OCI-LY1 (cell line): ENCODE results near the gene PAPPA.

Experiments
- H2AFZ ChIP-seq: fragments of 200-600 bp; sonication (generic), shearing (Covaris generic); 2 replicates; pipeline ENCODE4 v1.6.0; 2014; ENCODE audit warnings: antibody characterized with exemption, mild to moderate bottlenecking, low read length
- H3F3A ChIP-seq: fragments of 200-600 bp; sonication (generic), shearing (Covaris generic); 2 replicates; pipeline ENCODE4 v1.6.0; 2014; ENCODE audit warnings: mild to moderate bottlenecking, antibody characterized with exemption, low read length, moderate library complexity; ENCODE audit not compliant: insufficient read depth
- H3K27ac ChIP-seq: fragments of 200-600 bp; sonication (generic); 2 replicates; pipeline ENCODE4 v1.5.1; 2014; ENCODE audit warnings: low read length, mixed run types, mild to moderate bottlenecking, low read depth; ENCODE audit not compliant: poor library complexity, severe bottlenecking
- H3K27me3 ChIP-seq: fragments of 200-600 bp; sonication (generic); 2 replicates; pipeline ENCODE4 v1.6.0; 2014; ENCODE audit warnings: antibody characterized with exemption, mild to moderate bottlenecking, low read length, moderate library complexity; ENCODE audit not compliant: insufficient read depth
- H3K36me3 ChIP-seq: fragments of 200-600 bp; sonication (generic); 2 replicates; pipeline ENCODE4 v1.6.1; 2014; ENCODE audit warnings: mild to moderate bottlenecking, antibody characterized with exemption, low read length, moderate library complexity, mixed read lengths; ENCODE audit not compliant: insufficient read depth
- H3K4me1 ChIP-seq: fragments of 200-600 bp; sonication (generic); 2 replicates; pipeline ENCODE4 v1.5.1; 2014; ENCODE audit warnings: mild to moderate bottlenecking, low read length, moderate library complexity; ENCODE audit not compliant: insufficient read depth, severe bottlenecking
- H3K4me2 ChIP-seq: fragments of 200-600 bp; sonication (generic), shearing (Covaris generic); 2 replicates; pipeline ENCODE4 v1.6.1; 2014; ENCODE audit warnings: low read length
- H3K4me3 ChIP-seq: fragments of 200-600 bp; sonication (generic); 2 replicates; pipeline ENCODE4 v1.5.1; 2014; ENCODE audit warnings: low read length, low read depth, mild to moderate bottlenecking, mixed read lengths; ENCODE audit not compliant: poor library complexity, severe bottlenecking
- H3K79me2 ChIP-seq: fragments of 200-600 bp; shearing (Covaris generic); 2 replicates; pipeline ENCODE4 v1.6.1; 2016; ENCODE audit warnings: mixed run types, low read length, mixed read lengths; ENCODE audit not compliant: insufficient read depth
- H3K9ac ChIP-seq: fragments of 200-600 bp; sonication (generic), shearing (Covaris generic); 2 replicates; pipeline ENCODE4 v1.6.1; 2014; ENCODE audit warnings: mild to moderate bottlenecking, low read length, mixed read lengths
- H3K9me2 ChIP-seq: fragments of 200-600 bp; sonication (generic), shearing (Covaris generic); 2 replicates; pipeline ENCODE4 v1.6.1; 2014; ENCODE audit warnings: low read depth, mild to moderate bottlenecking, low read length, mixed read lengths
- H3K9me3 ChIP-seq: fragments of 200-600 bp; shearing (Covaris generic); 2 replicates; pipeline ENCODE4 v1.6.1; 2014; ENCODE audit warnings: low read length, mixed read lengths
- H4K20me1 ChIP-seq: fragments of 200-600 bp; sonication (generic), shearing (Covaris generic); 2 replicates; pipeline ENCODE4 v1.6.0; 2016; ENCODE audit warnings: mild to moderate bottlenecking, low read length; ENCODE audit not compliant: insufficient read depth
- CTCF ChIP-seq: fragments of 200-600 bp; sonication (generic), shearing (Covaris generic); IDR thresholded peaks from 2 replicates; pipeline ENCODE4 v1.5.1; 2017; ENCODE audit warnings: mild to moderate bottlenecking, antibody characterized with exemption, low read length, moderate library complexity, mixed read lengths
- EZH2 ChIP-seq: fragments of 200-600 bp; sonication (generic), shearing (Covaris generic); IDR thresholded peaks from 2 replicates; pipeline ENCODE4 v1.8.0; 2017; ENCODE audit warnings: borderline replicate concordance, mixed run types, mild to moderate bottlenecking, antibody characterized with exemption, low read length, moderate library complexity, mixed read lengths

Gene PAPPA

GRCh38 chr9:116285320-116285719 is 131.7 kb downstream of the PAPPA start:
- H3K79me2 ChIP-seq = no peaks in the 10 kb centered on the region
- no peak overlapping the region for H3K9ac ChIP-seq
- no peaks in the 10 kb centered on the region for H3F3A ChIP-seq
- no peak overlapping the region for H2AFZ ChIP-seq
- H3K4me2 ChIP-seq = no peak overlapping the region
- TF ChIP-seq EZH2 = no peak
- no peak for TF ChIP-seq CTCF
- no peaks in the 10 kb centered on the region for H3K27me3 ChIP-seq
- H3K27ac ChIP-seq = no peak overlapping the region
- H3K9me2 ChIP-seq = no peaks in the 10 kb centered on the region
- H3K4me3 ChIP-seq = no peak overlapping the region
- H3K9me3 ChIP-seq = no peaks in the 10 kb centered on the region
- no peaks in the 10 kb centered on the region for H3K36me3 ChIP-seq
- no peaks in the 10 kb centered on the region for H4K20me1 ChIP-seq
- no peaks in the 10 kb centered on the region for H3K4me1 ChIP-seq

- Histone ChIP-seq H3K4me1 (no peaks in the 10 kb centered on the region), H3K79me2 (no peaks in the 10 kb centered on the region), H3K4me2 (no peak overlapping the region), H3K9me2 (no peaks in the 10 kb centered on the region), H2AFZ (no peak overlapping the region), H3K9ac (no peak overlapping the region), H3K9me3 (no peaks in the 10 kb centered on the region), H3K4me3 (no peak overlapping the region), H3F3A (no peaks in the 10 kb centered on the region), H3K27me3 (no peaks in the 10 kb centered on the region), H3K36me3 (no peaks in the 10 kb centered on the region), H4K20me1 (no peaks in the 10 kb centered on the region), H3K27ac (no peak overlapping the region)
- TF ChIP-seq CTCF = no peak
- no peak for TF ChIP-seq EZH2
Observed at GRCh38 chr9:116286297-116286696, 132.7 kb downstream of the PAPPA start.

- H3K27ac ChIP-seq = no peak overlapping the region
- no peak overlapping the region for H2AFZ ChIP-seq
- no peak overlapping the region for H3K9ac ChIP-seq
- H3K79me2 ChIP-seq = no peaks in the 10 kb centered on the region
- H3F3A ChIP-seq = no peaks in the 10 kb centered on the region
- H3K4me1 ChIP-seq = no peaks in the 10 kb centered on the region
- H3K4me2 ChIP-seq = no peak overlapping the region
- no peaks in the 10 kb centered on the region for H3K9me2 ChIP-seq
- no peaks in the 10 kb centered on the region for H3K9me3 ChIP-seq
- H3K36me3 ChIP-seq = no peaks in the 10 kb centered on the region
- no peaks in the 10 kb centered on the region for H3K27me3 ChIP-seq
- no peaks in the 10 kb centered on the region for H4K20me1 ChIP-seq
- no peak overlapping the region for H3K4me3 ChIP-seq
- TF ChIP-seq CTCF (no peak), EZH2 (no peak)
Observed at GRCh38 chr9:116287721-116288120, 134.1 kb downstream of the PAPPA start.
